Mesenchymal stem cell (in vitro differentiated cells and primary cell): ENCODE data around the gene NRAS.

Source experiments
- DNase-seq: peaks from one replicate; pipeline ENCODE4 v3.0.0-alpha.2; 2013
- H2AFZ ChIP-seq: one replicate; pipeline ENCODE4 v1.6.1; 2013; ENCODE audit warnings: low read depth, mild to moderate bottlenecking, control low read depth, inconsistent platforms, low read length, moderate library complexity
- H2AK5ac ChIP-seq: 2 replicates; pipeline ENCODE4 v1.6.1; 2013; ENCODE audit warnings: low read length, moderate library complexity, mild to moderate bottlenecking, inconsistent platforms; ENCODE audit not compliant: severe bottlenecking
- H2BK120ac ChIP-seq: one replicate; pipeline ENCODE4 v1.6.1; 2013; ENCODE audit warnings: low read depth, mild to moderate bottlenecking, inconsistent platforms, low read length, moderate library complexity
- H2BK12ac ChIP-seq, 2 experiments: one replicate each; pipeline ENCODE4 v1.6.1; 2013; ENCODE audit warnings: inconsistent platforms in 2 of 2, low read length in 2 of 2, mild to moderate bottlenecking in 2 of 2, moderate library complexity in 2 of 2, control low read depth in 1 of 2
- H2BK15ac ChIP-seq: one replicate; pipeline ENCODE4 v1.6.1; 2013; ENCODE audit warnings: mild to moderate bottlenecking, low read depth, inconsistent platforms; ENCODE audit not compliant: poor library complexity, severe bottlenecking
- H2BK5ac ChIP-seq: 2 replicates; pipeline ENCODE4 v1.6.1; 2013; ENCODE audit warnings: low read depth, mild to moderate bottlenecking, low read length, control low read depth, inconsistent platforms; ENCODE audit not compliant: poor library complexity, severe bottlenecking
- H3K14ac ChIP-seq, 2 experiments: one replicate each; pipeline ENCODE4 v1.6.1; 2013; ENCODE audit warnings: inconsistent platforms in 2 of 2, low read length in 2 of 2, control low read depth in 1 of 2, mild to moderate bottlenecking in 1 of 2, moderate library complexity in 1 of 2
- H3K18ac ChIP-seq, 2 experiments: one replicate each; pipeline ENCODE4 v1.6.1; 2013; ENCODE audit warnings: inconsistent platforms in 2 of 2, low read length in 2 of 2, control low read depth in 1 of 2, low read depth in 1 of 2, mild to moderate bottlenecking in 1 of 2
- H3K23ac ChIP-seq, 2 experiments: one replicate each; pipeline ENCODE4 v1.6.1; 2013; ENCODE audit warnings: inconsistent platforms in 2 of 2, low read length in 2 of 2, mild to moderate bottlenecking in 2 of 2, moderate library complexity in 2 of 2, control low read depth in 1 of 2
- H3K27ac ChIP-seq: 2 replicates; pipeline ENCODE4 v1.5.1; 2013; ENCODE audit warnings: mild to moderate bottlenecking, moderate library complexity, low read length, control low read depth, inconsistent platforms; ENCODE audit not compliant: poor library complexity, severe bottlenecking
- H3K27me3 ChIP-seq, 2 experiments: 2 replicates each; pipeline versions ENCODE4 v1.6.1 to v1.7.0; 2013; ENCODE audit warnings: low read length in 2 of 2, mild to moderate bottlenecking in 2 of 2, moderate library complexity in 2 of 2, control low read depth in 1 of 2, inconsistent platforms in 1 of 2; ENCODE audit not compliant: control insufficient read depth in 1 of 2, insufficient read depth in 1 of 2
- H3K36me3 ChIP-seq, 2 experiments: 2 replicates each; pipeline versions ENCODE4 v1.6.1 to v1.7.0; 2013; ENCODE audit warnings: low read length in 2 of 2, control low read depth in 1 of 2, inconsistent platforms in 1 of 2, low read depth in 1 of 2, mild to moderate bottlenecking in 1 of 2; ENCODE audit not compliant: insufficient read depth in 2 of 2, control insufficient read depth in 1 of 2
- H3K4ac ChIP-seq, 2 experiments: one replicate each; pipeline ENCODE4 v1.6.1; 2013; ENCODE audit warnings: inconsistent platforms in 2 of 2, low read length in 2 of 2, mild to moderate bottlenecking in 2 of 2, moderate library complexity in 2 of 2, control low read depth in 1 of 2, low read depth in 1 of 2
- H3K4me1 ChIP-seq: 2 replicates; pipeline ENCODE4 v1.6.1; 2013; ENCODE audit warnings: low read depth, low read length, control low read depth; ENCODE audit not compliant: control insufficient read depth, insufficient read depth
- H3K4me2 ChIP-seq: 2 replicates; pipeline ENCODE4 v1.6.1; 2013; ENCODE audit warnings: low read length, mild to moderate bottlenecking, inconsistent platforms; ENCODE audit not compliant: poor library complexity, severe bottlenecking
- H3K4me3 ChIP-seq, 2 experiments: 2 replicates each; pipeline versions ENCODE4 v1.5.1 to v1.7.0; 2013; ENCODE audit warnings: low read length in 2 of 2, mild to moderate bottlenecking in 2 of 2, control low read depth in 1 of 2, low read depth in 1 of 2; ENCODE audit not compliant: insufficient read depth in 1 of 2
- H3K79me1 ChIP-seq: replicated peaks from 2 replicates; pipeline ENCODE4 v1.6.1; 2013; ENCODE audit warnings: mild to moderate bottlenecking, control low read depth, low read length, inconsistent platforms; ENCODE audit not compliant: poor library complexity, severe bottlenecking
- H3K9ac ChIP-seq: 2 replicates; pipeline ENCODE4 v1.7.0; 2013; ENCODE audit warnings: mild to moderate bottlenecking, low read length, moderate library complexity
- H3K9me3 ChIP-seq: 2 replicates; pipeline ENCODE4 v1.7.0; 2013; ENCODE audit warnings: mild to moderate bottlenecking, low read length; ENCODE audit not compliant: control insufficient read depth
- H4K8ac ChIP-seq: one replicate; pipeline ENCODE4 v1.6.1; 2013; ENCODE audit warnings: inconsistent platforms, mild to moderate bottlenecking, low read length, moderate library complexity
- H4K91ac ChIP-seq: one replicate; pipeline ENCODE4 v1.6.1; 2013; ENCODE audit warnings: mild to moderate bottlenecking, low read length, inconsistent platforms
- WGBS: methylation state at CpG from one replicate; pipeline ENCODE4 v1.1.7; 2013; ENCODE audit warnings: mixed read lengths; 5-methylcytosine and 5-hydroxymethylcytosine counted together

NRAS gene

GRCh38 chr1:114702737-114703136 is 13.8 kb downstream of the NRAS start:
- no peak overlapping the region for H3K14ac ChIP-seq
- no peak overlapping the region for H2BK15ac ChIP-seq
- peaks cover 2% of the 10 kb centered on the region for H3K79me1 ChIP-seq
- H4K91ac ChIP-seq = no peak overlapping the region
- peaks cover 2 to 35% of the 10 kb centered on the region in 2 experiments for H3K36me3 ChIP-seq
- H3K18ac ChIP-seq = no peak overlapping the region
- H2BK120ac ChIP-seq = no peak overlapping the region
- H3K4me1 ChIP-seq = no peaks in the 10 kb centered on the region
- H2BK12ac ChIP-seq = no peak overlapping the region
- over 99% methylated on average over 2 of the region's 5 CpGs for WGBS
- H2BK5ac ChIP-seq = no peak overlapping the region
- no peak for DNase-seq
- H3K4me2 ChIP-seq = no peak overlapping the region
- H2AFZ ChIP-seq = no peak overlapping the region
- no peak overlapping the region for H3K4me3 ChIP-seq
- no peak overlapping the region for H3K23ac ChIP-seq
- no peak overlapping the region for H2AK5ac ChIP-seq
- H3K9me3 ChIP-seq = no peaks in the 10 kb centered on the region
- no peak overlapping the region for H3K9ac ChIP-seq
- no peak overlapping the region for H4K8ac ChIP-seq
- no peak overlapping the region for H3K4ac ChIP-seq
- no peaks in the 10 kb centered on the region for H3K27me3 ChIP-seq
- no peak overlapping the region for H3K27ac ChIP-seq

GRCh38 chr1:114701931-114702330 is 14.6 kb downstream of the NRAS start:
- Histone ChIP-seq H2BK5ac (no peak overlapping the region), H2BK12ac (no peak overlapping the region), H2AK5ac (no peak overlapping the region), H3K4me3 (no peak overlapping the region), H3K4me1 (no peaks in the 10 kb centered on the region), H2AFZ (no peak overlapping the region), H3K9ac (no peak overlapping the region), H3K9me3 (no peaks in the 10 kb centered on the region), H2BK15ac (no peak overlapping the region), H3K27me3 (peaks cover 0 to 5% of the 10 kb centered on the region in 2 experiments), H4K8ac (no peak overlapping the region), H2BK120ac (no peak overlapping the region), H3K18ac (no peak overlapping the region), H3K27ac (no peak overlapping the region), H3K14ac (no peak overlapping the region), H3K4me2 (no peak overlapping the region), H3K79me1 (no peaks in the 10 kb centered on the region), H3K36me3 (peaks cover 0 to 27% of the 10 kb centered on the region in 2 experiments), H3K4ac (no peak overlapping the region), H4K91ac (no peak overlapping the region), H3K23ac (no peak overlapping the region)
- WGBS = no CpG with 5 or more reads among the region's 2 CpGs
- DNase-seq = no peak

GRCh38 chr1:114700036-114700600 is 16.5 kb downstream of the NRAS start:
- 85% methylated on average over 4 of the region's 4 CpGs for WGBS
- Histone ChIP-seq H2BK5ac (peak overlapping the region; percentile 44), H3K14ac (no peak overlapping the region), H4K91ac (no peak overlapping the region), H3K27ac (no peak overlapping the region), H3K23ac (no peak overlapping the region), H2BK15ac (no peak overlapping the region), H2BK120ac (no peak overlapping the region), H2AFZ (no peak overlapping the region), H3K9me3 (no peaks in the 10 kb centered on the region), H3K9ac (no peak overlapping the region), H3K36me3 (peaks cover 0 to 9% of the 10 kb centered on the region in 2 experiments), H3K4me3 (no peak overlapping the region), H3K4me2 (no peak overlapping the region), H2AK5ac (no peak overlapping the region), H3K79me1 (no peaks in the 10 kb centered on the region), H3K4ac (no peak overlapping the region), H3K18ac (no peak overlapping the region), H4K8ac (no peak overlapping the region), H3K4me1 (no peaks in the 10 kb centered on the region), H2BK12ac (no peak overlapping the region), H3K27me3 (peaks cover 0 to 5% of the 10 kb centered on the region in 2 experiments)
- no peak for DNase-seq

GRCh38 chr1:114696810-114697209 is 19.8 kb downstream of the NRAS start:
- H3K14ac ChIP-seq = no peak overlapping the region
- H3K27ac ChIP-seq = no peak overlapping the region
- no peak for DNase-seq
- H4K91ac ChIP-seq = no peak overlapping the region
- H2BK12ac ChIP-seq = no peak overlapping the region
- no peak overlapping the region for H3K9ac ChIP-seq
- H4K8ac ChIP-seq = no peak overlapping the region
- H3K4me1 ChIP-seq = no peaks in the 10 kb centered on the region
- H2AK5ac ChIP-seq = no peak overlapping the region
- no peak overlapping the region for H3K4ac ChIP-seq
- no peak overlapping the region for H2BK5ac ChIP-seq
- no peak overlapping the region for H3K4me2 ChIP-seq
- no peak overlapping the region for H2BK15ac ChIP-seq
- H3K23ac ChIP-seq = no peak overlapping the region
- H3K18ac ChIP-seq = no peak overlapping the region
- no peaks in the 10 kb centered on the region for H3K9me3 ChIP-seq
- peaks cover 0 to 5% of the 10 kb centered on the region in 2 experiments for H3K27me3 ChIP-seq
- H3K36me3 ChIP-seq = no peaks in the 10 kb centered on the region
- H3K79me1 ChIP-seq = no peaks in the 10 kb centered on the region
- H2BK120ac ChIP-seq = no peak overlapping the region
- no peak overlapping the region for H2AFZ ChIP-seq
- H3K4me3 ChIP-seq = no peak overlapping the region
